GM12874 (cell line): Measurements from ENCODE around the gene MEGF8.

ENCODE experiments used
- TF ChIP-seq, protein P1 (sequence below): IDR thresholded peaks from 2 replicates; pipeline ENCODE4 v1.5.1; 2011; ENCODE audit warnings: low read depth, mild to moderate bottlenecking, control low read depth, low read length, moderate library complexity; ENCODE audit not compliant: insufficient read depth

MEGF8 gene

DNA sequence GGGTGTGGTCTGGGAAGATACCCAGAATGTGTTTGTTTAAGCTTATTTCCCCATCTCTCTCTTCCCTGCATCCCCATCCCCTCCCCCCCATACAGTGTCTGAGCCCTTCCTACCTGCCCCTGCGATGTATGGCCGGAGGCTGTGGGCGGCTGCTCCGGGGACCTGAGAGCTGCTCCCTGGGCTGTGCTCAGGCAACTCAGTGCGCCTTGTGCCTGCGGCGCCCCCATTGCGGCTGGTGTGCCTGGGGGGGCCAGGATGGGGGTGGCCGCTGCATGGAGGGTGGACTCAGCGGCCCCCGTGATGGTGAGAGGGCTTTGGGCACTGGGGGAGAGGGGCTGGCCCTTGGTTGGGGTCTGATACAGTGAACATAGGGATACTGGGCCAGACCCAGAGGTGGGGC lies 42.9 kb downstream of the MEGF8 start:
- TF ChIP-seq, protein P1, sequence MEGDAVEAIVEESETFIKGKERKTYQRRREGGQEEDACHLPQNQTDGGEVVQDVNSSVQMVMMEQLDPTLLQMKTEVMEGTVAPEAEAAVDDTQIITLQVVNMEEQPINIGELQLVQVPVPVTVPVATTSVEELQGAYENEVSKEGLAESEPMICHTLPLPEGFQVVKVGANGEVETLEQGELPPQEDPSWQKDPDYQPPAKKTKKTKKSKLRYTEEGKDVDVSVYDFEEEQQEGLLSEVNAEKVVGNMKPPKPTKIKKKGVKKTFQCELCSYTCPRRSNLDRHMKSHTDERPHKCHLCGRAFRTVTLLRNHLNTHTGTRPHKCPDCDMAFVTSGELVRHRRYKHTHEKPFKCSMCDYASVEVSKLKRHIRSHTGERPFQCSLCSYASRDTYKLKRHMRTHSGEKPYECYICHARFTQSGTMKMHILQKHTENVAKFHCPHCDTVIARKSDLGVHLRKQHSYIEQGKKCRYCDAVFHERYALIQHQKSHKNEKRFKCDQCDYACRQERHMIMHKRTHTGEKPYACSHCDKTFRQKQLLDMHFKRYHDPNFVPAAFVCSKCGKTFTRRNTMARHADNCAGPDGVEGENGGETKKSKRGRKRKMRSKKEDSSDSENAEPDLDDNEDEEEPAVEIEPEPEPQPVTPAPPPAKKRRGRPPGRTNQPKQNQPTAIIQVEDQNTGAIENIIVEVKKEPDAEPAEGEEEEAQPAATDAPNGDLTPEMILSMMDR, result no peak

DNA sequence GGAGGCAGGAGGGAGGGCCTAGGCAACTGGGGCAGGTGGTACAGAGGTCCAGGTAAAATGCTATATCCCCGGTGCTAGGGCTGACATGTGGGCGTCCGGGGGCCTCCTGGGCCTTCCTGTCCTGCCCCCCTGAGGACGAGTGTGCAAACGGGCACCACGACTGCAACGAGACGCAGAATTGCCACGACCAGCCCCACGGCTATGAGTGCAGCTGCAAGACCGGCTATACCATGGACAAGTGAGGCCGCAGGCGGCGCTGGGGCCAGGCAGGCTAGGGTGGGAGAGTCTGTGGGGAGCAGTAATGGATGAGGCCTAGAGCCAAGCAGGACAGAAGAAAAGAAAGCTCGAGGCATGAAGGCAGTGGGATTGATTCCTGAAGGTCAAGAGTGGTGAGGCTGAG lies 43.3 kb downstream of the MEGF8 start:
- TF ChIP-seq, protein P1, result no peak

DNA sequence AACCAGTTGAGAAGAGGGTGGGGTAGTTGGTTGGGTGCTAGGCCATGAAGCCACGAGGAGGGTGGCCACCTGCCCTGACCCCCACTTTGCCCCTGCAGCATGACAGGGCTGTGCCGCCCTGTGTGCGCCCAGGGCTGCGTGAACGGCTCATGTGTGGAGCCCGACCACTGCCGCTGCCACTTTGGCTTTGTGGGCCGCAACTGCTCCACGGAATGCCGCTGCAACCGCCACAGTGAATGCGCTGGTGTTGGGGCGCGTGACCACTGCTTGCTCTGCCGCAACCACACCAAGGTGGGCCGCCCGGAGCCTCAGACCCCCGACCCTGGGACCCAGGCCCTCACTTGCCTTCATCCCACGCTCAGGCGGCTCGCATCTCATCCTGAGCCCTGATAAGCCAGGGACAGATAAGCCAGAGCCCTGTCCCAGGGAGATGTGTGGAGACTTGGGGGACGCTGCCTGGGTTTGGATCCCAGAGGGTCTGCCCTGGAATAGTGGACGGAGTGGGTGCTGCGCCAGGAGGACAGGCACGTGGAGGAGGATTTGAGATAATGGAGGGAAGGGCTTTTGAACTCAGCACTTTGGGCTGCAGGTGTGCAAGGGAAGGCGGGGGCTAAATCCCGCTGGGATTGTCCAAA lies 44.1 kb downstream of the MEGF8 start:
- TF ChIP-seq, protein P1, result no peak

DNA sequence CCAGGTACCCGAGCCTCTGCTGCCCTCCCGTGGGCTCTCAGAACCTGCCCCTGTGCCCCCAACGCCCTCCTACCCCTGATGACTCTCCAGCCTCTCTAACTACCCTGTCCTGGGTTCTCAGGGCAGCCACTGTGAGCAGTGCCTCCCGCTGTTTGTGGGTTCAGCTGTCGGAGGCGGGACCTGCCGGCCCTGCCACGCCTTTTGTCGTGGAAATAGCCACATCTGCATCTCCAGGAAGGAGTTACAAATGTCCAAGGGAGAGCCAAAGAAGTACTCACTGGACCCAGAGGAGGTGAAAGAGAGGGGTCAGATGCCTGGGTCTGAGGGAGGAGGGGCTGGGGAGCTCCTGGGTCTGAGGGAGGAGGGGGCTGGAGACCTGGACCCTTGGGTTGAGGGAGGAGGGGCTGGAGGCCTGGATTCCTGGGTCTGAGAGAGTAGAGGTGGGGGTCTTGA lies 44.7 kb downstream of the MEGF8 start:
- TF ChIP-seq, protein P1, result no peak

GRCh38 chr19:42370626-42371175 lies 45.3 kb downstream of the MEGF8 start:
- TF ChIP-seq, protein P1, result no peak

DNA sequence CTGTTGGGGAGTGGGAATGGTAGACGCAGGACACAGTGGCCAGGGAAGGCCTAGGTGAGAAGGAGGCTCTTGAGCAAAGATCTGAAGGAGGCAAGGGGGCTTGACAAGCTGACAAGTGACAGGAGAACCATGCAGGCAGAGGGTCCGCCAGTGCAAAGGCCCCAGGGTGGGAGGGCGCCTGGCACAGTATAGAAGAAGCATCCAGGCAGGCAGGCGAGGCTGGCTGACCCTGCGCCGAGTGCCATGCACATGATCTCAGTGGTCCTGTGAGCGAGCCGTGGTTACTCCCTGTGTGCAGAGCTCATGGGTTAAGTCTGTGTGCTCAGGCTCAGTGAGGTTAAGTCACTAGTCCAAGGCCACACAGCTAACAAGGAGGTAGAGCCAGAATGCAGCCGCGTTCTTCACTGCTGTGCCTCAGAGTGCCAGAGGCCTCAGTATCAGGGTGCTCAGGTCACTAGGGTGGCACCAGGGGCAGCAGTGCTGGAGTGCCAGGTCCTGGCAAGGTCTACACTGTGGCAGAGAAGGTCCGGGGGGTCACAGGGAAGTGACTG lies 49.5 kb downstream of the MEGF8 start:
- TF ChIP-seq, protein P1, result no peak

DNA sequence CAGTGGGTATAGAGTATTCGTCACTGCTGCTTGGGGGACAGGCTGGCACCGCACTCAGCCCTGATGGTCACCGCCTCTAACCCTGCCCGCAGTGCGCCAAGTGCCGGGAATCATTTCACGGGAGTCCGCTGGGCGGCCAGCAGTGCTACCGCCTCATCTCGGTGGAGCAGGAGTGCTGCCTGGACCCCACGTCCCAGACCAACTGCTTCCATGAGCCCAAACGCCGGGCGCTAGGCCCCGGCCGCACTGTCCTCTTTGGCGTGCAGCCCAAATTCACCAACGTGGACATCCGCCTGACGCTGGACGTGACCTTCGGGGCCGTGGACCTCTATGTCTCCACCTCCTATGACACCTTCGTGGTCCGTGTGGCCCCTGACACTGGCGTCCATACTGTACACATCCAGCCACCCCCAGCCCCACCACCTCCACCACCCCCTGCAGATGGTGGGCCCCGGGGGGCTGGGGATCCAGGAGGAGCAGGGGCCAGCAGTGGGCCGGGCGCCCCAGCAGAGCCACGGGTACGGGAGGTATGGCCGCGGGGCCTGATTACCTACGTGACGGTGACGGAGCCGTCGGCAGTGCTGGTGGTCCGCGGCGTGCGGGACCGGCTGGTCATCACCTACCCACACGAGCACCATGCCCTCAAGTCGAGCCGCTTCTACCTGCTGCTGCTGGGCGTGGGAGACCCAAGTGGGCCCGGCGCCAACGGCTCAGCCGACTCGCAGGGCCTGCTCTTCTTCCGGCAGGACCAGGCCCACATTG lies 50.2 kb downstream of the MEGF8 start:
- TF ChIP-seq, protein P1, result no peak
